Sigmoid colon (tissue), 7 donors: ENCODE data around the gene GLI3. TPM values are rescaled to one million over a fixed set of nuclear protein-coding genes. Genes with fewer than 3 reads are reported as not detected.

Source experiments
- DNase-seq: peaks from one replicate; pipeline ENCODE4 v3.0.0-alpha.2; 2019
- H3K27ac ChIP-seq, 4 donors: fragments of 200-600 bp; sonication (generic); one replicate each; pipeline ENCODE4 v1.5.1; 2016 to 2019; ENCODE audit warnings: mild to moderate bottlenecking in 1 of 4
- H3K27me3 ChIP-seq, 3 donors: fragments of 200-600 bp; sonication (generic); one replicate each; pipeline ENCODE4 v1.5.1; 2019; ENCODE audit warnings: mild to moderate bottlenecking in 1 of 3
- H3K36me3 ChIP-seq, 4 donors: fragments of 200-600 bp; sonication (generic); one replicate each; pipeline ENCODE4 v1.5.1; 2016 to 2019
- H3K4me1 ChIP-seq, 4 donors: fragments of 200-600 bp; sonication (generic); one replicate each; pipeline ENCODE4 v1.5.1; 2017 to 2019
- H3K4me3 ChIP-seq, 4 donors: fragments of 200-600 bp; sonication (generic); one replicate each; pipeline ENCODE4 v1.5.1; 2017 to 2019; ENCODE audit warnings: mild to moderate bottlenecking in 2 of 4, moderate library complexity in 1 of 4
- H3K9me3 ChIP-seq, 4 donors: fragments of 200-600 bp in 3 of 4; sonication (generic) in 3 of 4; one replicate each; pipeline versions ENCODE4 v1.5.1 to v1.6.1; 2013 to 2019
- EP300 ChIP-seq, 4 donors: sonication (generic); formaldehyde crosslinking; IDR thresholded peaks; one replicate each; pipeline ENCODE4 v1.6.1; 2017; ENCODE audit warnings: antibody characterized with exemption in 4 of 4
- POLR2A ChIP-seq, 2 donors: fragments of 450-650 bp; IDR thresholded peaks; one replicate each; pipeline ENCODE4 v1.6.1; 2016; ENCODE audit warnings: antibody characterized with exemption in 2 of 2, mild to moderate bottlenecking in 2 of 2, moderate library complexity in 2 of 2
- POLR2AphosphoS5 ChIP-seq, 4 donors: sonication (generic); formaldehyde crosslinking; IDR thresholded peaks; one replicate each; pipeline ENCODE4 v1.6.1; 2017; ENCODE audit warnings: antibody characterized with exemption in 4 of 4
- WGBS, 2 donors: extraction: QIAGEN DNeasy Blood & Tissue Kit; methylation state at CpG; one replicate each; pipeline ENCODE4 v1.1.7; 2013; 5-methylcytosine and 5-hydroxymethylcytosine counted together
- intact Hi-C: fragments of 100-400 bp; cut with DNase I; formaldehyde crosslinking; loops from one replicate; pipeline ENCODE4 v1.15.1; 2023
- polyA plus RNA-seq, 3 donors: library from polyadenylated mRNA; stranded (reverse); fragments of 200-250 nt; gene quantifications; one replicate each; pipeline ENCODE4 v1.2.3, GENCODE V29; 2013
- total RNA-seq, 4 donors: library from RNA; depleted of rRNA; stranded (reverse); fragments of >200 nt; gene quantifications; one replicate each; pipeline ENCODE4 v1.1.0, GENCODE V29; 2016
- TF ChIP-seq, protein P1 (sequence below), 4 experiments: fragments of 450-650 bp in 3 of 4; fragments of 200-600 bp in 1 of 4; IDR thresholded peaks; one replicate each; pipeline ENCODE4 v1.5.1; 2016 to 2019; ENCODE audit warnings: antibody characterized with exemption in 4 of 4, mild to moderate bottlenecking in 3 of 4, moderate library complexity in 2 of 4
- donor health status: healthy with polysubstance abuse.
- donor health status: Bipolar disorder and iron deficiency.
- donor health status: healthy.

GLI3 gene
- total and polyA plus RNA-seq, 7 donors = 0.23 to 31.6 (median 17.2) TPM

DNA sequence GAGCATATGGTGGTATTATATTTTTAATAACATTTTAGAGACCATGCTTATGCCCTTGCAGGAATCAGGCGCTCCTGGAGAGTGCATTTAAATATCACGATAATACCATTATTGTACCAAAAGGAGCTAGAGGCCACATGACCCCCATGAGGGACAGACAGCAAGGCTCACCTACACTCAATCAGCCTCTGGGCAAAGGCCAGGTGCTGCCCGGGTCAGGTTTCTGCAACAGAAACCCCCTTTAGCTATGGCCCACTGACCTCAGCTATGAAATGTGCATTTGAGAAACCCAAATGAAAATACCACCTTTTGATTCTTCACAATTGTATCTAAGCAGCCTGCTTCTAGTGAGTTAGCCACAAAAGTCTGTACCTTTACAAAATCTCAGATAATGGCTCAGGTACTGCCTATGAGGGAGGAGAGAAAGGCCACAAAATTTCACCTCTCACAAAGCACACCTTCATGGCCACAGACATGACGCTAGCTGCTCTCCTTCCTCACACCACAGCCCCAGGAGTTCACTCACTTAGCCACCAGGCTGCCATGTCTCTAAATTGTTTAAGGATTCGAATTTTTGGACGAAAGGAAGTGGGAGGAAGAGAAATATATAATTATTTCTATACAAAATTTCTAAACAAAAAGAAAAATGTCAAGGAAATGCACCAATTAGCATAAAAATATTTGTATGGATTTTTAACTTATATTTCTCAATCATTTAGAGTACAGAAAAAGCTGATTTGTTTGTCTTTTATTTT lies 79.9 kb downstream of the GLI3 start:
- no peak overlapping the region for H3K4me3 ChIP-seq
- intact Hi-C loops = no loop called here
- no peaks in the 10 kb centered on the region for H3K27me3 ChIP-seq
- TF ChIP-seq, protein P1, sequence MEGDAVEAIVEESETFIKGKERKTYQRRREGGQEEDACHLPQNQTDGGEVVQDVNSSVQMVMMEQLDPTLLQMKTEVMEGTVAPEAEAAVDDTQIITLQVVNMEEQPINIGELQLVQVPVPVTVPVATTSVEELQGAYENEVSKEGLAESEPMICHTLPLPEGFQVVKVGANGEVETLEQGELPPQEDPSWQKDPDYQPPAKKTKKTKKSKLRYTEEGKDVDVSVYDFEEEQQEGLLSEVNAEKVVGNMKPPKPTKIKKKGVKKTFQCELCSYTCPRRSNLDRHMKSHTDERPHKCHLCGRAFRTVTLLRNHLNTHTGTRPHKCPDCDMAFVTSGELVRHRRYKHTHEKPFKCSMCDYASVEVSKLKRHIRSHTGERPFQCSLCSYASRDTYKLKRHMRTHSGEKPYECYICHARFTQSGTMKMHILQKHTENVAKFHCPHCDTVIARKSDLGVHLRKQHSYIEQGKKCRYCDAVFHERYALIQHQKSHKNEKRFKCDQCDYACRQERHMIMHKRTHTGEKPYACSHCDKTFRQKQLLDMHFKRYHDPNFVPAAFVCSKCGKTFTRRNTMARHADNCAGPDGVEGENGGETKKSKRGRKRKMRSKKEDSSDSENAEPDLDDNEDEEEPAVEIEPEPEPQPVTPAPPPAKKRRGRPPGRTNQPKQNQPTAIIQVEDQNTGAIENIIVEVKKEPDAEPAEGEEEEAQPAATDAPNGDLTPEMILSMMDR (IDR thresholded peaks at IDR 0.05) = no peak
- TF ChIP-seq EP300 (IDR thresholded peaks at IDR 0.05) (no peak), POLR2AphosphoS5 (IDR thresholded peaks at IDR 0.05) (no peak), POLR2A (IDR thresholded peaks at IDR 0.05) (no peak)
- H3K27ac ChIP-seq = peak overlapping the region in 2 of 4 donors; percentile 3 to 50
- peaks cover 0 to 78% (median 56%) of the 10 kb centered on the region in 4 donors for H3K4me1 ChIP-seq
- 91 to 93% methylated on average over 6 of the region's 6 CpGs for WGBS, 2 donors
- no peak for DNase-seq
- H3K9me3 ChIP-seq = no peaks in the 10 kb centered on the region
- H3K36me3 ChIP-seq = no peaks in the 10 kb centered on the region

DNA sequence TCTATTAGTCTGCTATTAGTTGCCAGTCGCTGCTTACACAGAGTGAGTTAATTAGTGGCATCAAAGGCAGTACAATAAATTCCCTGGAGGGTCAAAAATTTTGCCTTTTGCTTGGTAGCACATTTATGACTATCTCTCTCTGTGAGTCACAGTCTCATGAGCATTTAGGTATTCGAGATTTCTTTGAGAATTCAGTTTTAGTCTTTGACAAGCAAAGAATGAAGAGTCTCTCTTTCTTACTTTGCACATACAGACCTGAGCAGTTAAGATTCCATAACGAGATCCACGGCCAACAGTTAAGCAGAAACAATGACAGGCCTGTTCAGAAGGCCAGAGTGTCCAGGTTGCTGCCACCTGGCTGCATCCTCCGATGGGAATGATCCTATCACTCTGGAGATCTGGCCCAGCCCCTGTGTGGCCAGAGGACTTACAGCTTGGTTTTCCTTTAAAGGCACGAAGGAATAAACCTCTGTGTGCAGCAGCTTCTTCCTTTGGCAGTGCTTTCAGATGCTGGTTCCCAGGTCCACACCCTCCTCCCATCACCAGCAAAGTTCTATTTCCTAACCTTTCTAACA lies 80.6 kb downstream of the GLI3 start:
- DNase-seq = no peak
- TF ChIP-seq EP300 (IDR thresholded peaks at IDR 0.05) (no peak), POLR2A (IDR thresholded peaks at IDR 0.05) (no peak), POLR2AphosphoS5 (IDR thresholded peaks at IDR 0.05) (no peak)
- TF ChIP-seq, protein P1 (IDR thresholded peaks at IDR 0.05) = no peak
- no peak overlapping the region for H3K4me3 ChIP-seq
- 72 to 75% methylated on average over 6 of the region's 6 CpGs for WGBS, 2 donors
- H3K4me1 ChIP-seq = peaks cover 0 to 78% (median 61%) of the 10 kb centered on the region in 4 donors
- no peaks in the 10 kb centered on the region for H3K27me3 ChIP-seq
- intact Hi-C loops = no loop called here
- no peaks in the 10 kb centered on the region for H3K36me3 ChIP-seq
- H3K27ac ChIP-seq = peak overlapping the region in 2 of 4 donors; percentile 33 to 50
- no peaks in the 10 kb centered on the region for H3K9me3 ChIP-seq

DNA sequence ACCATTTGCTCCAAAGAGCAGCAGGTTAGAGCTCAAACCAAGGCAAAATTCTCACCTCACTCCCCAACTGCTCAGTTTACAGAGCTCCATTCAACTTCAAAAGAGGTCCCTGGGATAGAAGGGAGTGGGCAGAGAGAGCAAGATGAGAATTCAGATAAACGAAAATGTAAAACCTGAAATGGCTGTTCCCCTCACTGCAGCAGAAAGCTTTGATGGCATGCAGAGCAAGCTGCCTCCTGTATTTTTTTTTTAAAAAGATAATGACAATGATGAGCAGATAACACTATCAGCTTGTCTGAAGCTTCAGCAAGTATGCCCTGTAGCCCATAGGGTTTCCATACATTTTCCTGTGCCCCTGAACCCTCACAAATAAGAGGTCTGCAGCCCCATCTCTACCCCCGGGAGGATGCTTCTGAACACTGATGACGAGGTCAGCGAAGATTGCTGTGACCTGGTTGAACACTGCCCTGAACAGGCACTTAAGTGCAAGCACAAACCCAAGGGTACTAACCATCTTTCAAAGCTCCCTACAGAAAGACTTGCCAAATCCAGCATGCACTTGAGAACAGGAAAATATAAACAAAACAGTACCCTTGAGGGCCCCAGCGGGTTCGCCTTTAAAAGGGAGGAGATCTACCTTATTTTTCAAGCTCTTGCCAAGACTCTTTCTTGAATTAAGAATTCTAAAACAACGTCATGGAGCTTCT lies 81.3 kb downstream of the GLI3 start:
- intact Hi-C loops = no loop called here
- no peak overlapping the region for H3K4me3 ChIP-seq
- WGBS, 2 donors = 88% methylated on average over 7 of the region's 7 CpGs
- no peaks in the 10 kb centered on the region for H3K9me3 ChIP-seq
- peaks cover 0 to 78% (median 67%) of the 10 kb centered on the region in 4 donors for H3K4me1 ChIP-seq
- DNase-seq = no peak
- no peaks in the 10 kb centered on the region for H3K27me3 ChIP-seq
- H3K36me3 ChIP-seq = no peaks in the 10 kb centered on the region
- H3K27ac ChIP-seq = peak overlapping the region in 2 of 4 donors; percentile 33 to 50
- TF ChIP-seq POLR2AphosphoS5 (IDR thresholded peaks at IDR 0.05) (no peak), POLR2A (IDR thresholded peaks at IDR 0.05) (no peak), EP300 (IDR thresholded peaks at IDR 0.05) (no peak)
- TF ChIP-seq, protein P1 (IDR thresholded peaks at IDR 0.05) = no peak

DNA sequence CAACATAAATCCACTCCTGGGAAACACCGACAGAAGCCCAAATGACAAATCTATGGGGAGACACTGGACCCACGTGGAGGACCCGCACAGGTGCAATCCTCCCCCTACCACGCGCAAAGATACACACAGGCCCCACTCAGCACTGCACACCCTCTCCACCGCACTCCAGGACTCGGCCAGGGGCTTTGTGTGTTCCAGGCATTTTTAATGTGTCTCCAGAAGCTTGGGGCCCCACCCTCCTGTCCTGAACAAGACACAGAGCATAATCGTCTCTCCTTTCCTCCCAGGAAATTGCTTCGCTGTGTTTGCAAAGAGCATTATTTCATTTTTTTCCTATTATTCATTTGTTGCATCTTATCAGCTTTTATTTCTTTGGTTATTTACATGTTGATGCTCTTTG lies 82.8 kb downstream of the GLI3 start:
- Histone ChIP-seq H3K4me3 (no peak overlapping the region), H3K4me1 (peaks cover 0 to 84% (median 67%) of the 10 kb centered on the region in 4 donors), H3K36me3 (no peaks in the 10 kb centered on the region), H3K27me3 (no peaks in the 10 kb centered on the region), H3K9me3 (no peaks in the 10 kb centered on the region), H3K27ac (peak overlapping the region in 1 of 4 donors; percentile 18)
- DNase-seq = no peak
- WGBS, 2 donors = 80 to 83% methylated on average over 9 of the region's 9 CpGs
- TF ChIP-seq POLR2AphosphoS5 (IDR thresholded peaks at IDR 0.05) (no peak), EP300 (IDR thresholded peaks at IDR 0.05) (no peak), POLR2A (IDR thresholded peaks at IDR 0.05) (no peak)
- TF ChIP-seq, protein P1 (IDR thresholded peaks at IDR 0.05) = no peak
- intact Hi-C loops = no loop called here
